Thoracic aorta (tissue), 2 donors: ENCODE measurements around the gene USH1G. TPM values are rescaled to one million over a fixed set of nuclear protein-coding genes. Genes with fewer than 3 reads are reported as not detected.

Source experiments
- ATAC-seq: fragments of 150-250 bp; one replicate; pipeline ENCODE4 v1.8.0; 2017; ENCODE audit warnings: low read depth; ENCODE audit not compliant: insufficient number of reproducible peaks, low FRiP score
- DNase-seq: peaks from one replicate; pipeline ENCODE4 v3.0.0-alpha.2; 2020; ENCODE audit warnings: low spot score
- H3K27ac ChIP-seq, 2 donors: fragments of 200-600 bp; sonication (generic); 1 replicate in 1 of 2; 2 replicates in 1 of 2; pipeline ENCODE4 v1.5.1; 2016; ENCODE audit warnings: mild to moderate bottlenecking in 2 of 2, moderate library complexity in 2 of 2
- H3K27me3 ChIP-seq: fragments of 200-600 bp; sonication (generic); replicated peaks from 2 replicates; pipeline ENCODE4 v1.6.0; 2016; ENCODE audit warnings: mild to moderate bottlenecking; ENCODE audit not compliant: insufficient read depth
- H3K36me3 ChIP-seq: fragments of 200-600 bp; sonication (generic); one replicate; pipeline ENCODE4 v1.5.1; 2016
- H3K4me1 ChIP-seq, 2 donors: fragments of 200-600 bp; sonication (generic); 1 replicate in 1 of 2; 2 replicates in 1 of 2; pipeline versions ENCODE4 v1.5.1 to v1.6.0; 2016; ENCODE audit warnings: low read depth in 2 of 2, mild to moderate bottlenecking in 1 of 2; ENCODE audit not compliant: control insufficient read depth in 1 of 2
- H3K4me3 ChIP-seq: fragments of 200-600 bp; sonication (generic); 2 replicates; pipeline ENCODE4 v1.5.1; 2016; ENCODE audit warnings: mild to moderate bottlenecking
- H3K9me3 ChIP-seq: fragments of 200-600 bp; sonication (generic); 2 replicates; pipeline ENCODE4 v1.5.1; 2016
- total RNA-seq, 2 donors: library from RNA; depleted of rRNA; stranded (reverse); fragments of >200 nt; gene quantifications; one replicate each; pipeline versions ENCODE4 v1.1.0 to v1.2.3, GENCODE V29; 2016
- TF ChIP-seq, protein P1 (sequence below): fragments of 200-600 bp; sonication (generic); IDR thresholded peaks from one replicate; pipeline ENCODE4 v1.5.1; 2019; ENCODE audit warnings: antibody characterized with exemption

Gene USH1G
- total RNA-seq, 2 donors from 2014 or later = not detected

DNA sequence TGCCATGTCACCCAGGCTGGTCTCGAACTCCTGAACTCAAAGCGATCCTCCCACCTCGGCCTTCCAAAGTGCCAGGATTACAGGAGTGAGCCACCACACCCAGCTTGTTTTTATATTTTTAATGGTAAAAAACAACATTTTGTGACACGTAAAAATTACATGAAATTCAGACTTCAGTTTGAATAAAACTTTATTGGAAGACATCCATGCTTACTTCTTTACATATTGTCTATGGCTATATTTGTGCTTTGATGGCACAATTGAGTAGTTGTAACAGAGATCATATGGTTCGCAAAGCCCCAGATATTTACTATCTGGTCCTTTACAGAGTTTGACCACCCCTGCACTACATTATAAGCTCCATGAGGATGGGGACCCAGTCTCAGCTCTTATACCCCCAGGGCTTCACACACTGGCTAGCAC, 48.4 kb downstream of the USH1G start:
- no peak for ATAC-seq
- Histone ChIP-seq H3K36me3 (no peaks in the 10 kb centered on the region), H3K27ac (no peak overlapping the region), H3K9me3 (no peaks in the 10 kb centered on the region), H3K27me3 (no peaks in the 10 kb centered on the region), H3K4me1 (peaks cover 9 to 15% of the 10 kb centered on the region in 2 donors), H3K4me3 (no peak overlapping the region)
- TF ChIP-seq, protein P1, sequence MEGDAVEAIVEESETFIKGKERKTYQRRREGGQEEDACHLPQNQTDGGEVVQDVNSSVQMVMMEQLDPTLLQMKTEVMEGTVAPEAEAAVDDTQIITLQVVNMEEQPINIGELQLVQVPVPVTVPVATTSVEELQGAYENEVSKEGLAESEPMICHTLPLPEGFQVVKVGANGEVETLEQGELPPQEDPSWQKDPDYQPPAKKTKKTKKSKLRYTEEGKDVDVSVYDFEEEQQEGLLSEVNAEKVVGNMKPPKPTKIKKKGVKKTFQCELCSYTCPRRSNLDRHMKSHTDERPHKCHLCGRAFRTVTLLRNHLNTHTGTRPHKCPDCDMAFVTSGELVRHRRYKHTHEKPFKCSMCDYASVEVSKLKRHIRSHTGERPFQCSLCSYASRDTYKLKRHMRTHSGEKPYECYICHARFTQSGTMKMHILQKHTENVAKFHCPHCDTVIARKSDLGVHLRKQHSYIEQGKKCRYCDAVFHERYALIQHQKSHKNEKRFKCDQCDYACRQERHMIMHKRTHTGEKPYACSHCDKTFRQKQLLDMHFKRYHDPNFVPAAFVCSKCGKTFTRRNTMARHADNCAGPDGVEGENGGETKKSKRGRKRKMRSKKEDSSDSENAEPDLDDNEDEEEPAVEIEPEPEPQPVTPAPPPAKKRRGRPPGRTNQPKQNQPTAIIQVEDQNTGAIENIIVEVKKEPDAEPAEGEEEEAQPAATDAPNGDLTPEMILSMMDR = no peak
- DNase-seq = no peak

DNA sequence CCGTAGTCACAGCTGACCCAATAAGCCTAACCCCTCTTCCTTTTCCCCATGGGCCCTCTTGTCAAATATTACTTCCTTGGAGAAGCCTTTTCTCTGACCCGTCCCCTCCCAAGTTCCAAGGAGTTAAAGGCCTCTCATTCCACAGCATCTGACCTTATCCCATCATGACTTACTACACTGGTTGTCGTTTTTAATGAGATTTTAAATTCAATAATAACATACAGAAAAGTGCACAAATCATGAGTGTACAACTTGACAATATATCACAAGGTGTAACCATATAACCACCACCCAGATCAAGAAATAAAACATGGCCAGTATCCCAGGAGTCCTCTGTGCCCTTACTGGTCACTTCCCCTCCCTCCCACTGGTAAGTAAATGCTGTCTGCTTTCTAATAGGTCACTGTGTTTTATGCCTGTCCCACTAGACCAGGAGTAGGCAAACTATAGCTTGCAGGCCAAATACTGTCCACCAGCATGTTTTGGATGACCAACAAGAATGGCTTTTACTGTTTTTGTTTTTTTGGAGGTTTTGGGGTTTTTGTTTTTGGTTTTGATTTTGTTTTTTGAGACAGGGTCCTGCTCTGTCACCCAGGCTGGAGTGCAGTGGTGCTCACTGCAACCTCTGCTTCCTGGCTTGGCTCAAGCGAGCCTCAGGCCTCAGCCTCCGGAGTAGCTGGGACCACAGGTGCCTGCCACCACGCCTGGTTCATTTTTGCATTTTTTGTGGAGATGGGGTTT, 49.0 kb downstream of the USH1G start:
- Histone ChIP-seq H3K4me3 (peak overlapping the region; percentile 90), H3K27me3 (no peaks in the 10 kb centered on the region), H3K36me3 (no peaks in the 10 kb centered on the region), H3K9me3 (no peaks in the 10 kb centered on the region), H3K4me1 (peaks cover 9 to 15% of the 10 kb centered on the region in 2 donors), H3K27ac (peak overlapping the region; percentile 93 to 94)
- TF ChIP-seq, protein P1 = no peak
- ATAC-seq (no peak), DNase-seq (no peak)

DNA sequence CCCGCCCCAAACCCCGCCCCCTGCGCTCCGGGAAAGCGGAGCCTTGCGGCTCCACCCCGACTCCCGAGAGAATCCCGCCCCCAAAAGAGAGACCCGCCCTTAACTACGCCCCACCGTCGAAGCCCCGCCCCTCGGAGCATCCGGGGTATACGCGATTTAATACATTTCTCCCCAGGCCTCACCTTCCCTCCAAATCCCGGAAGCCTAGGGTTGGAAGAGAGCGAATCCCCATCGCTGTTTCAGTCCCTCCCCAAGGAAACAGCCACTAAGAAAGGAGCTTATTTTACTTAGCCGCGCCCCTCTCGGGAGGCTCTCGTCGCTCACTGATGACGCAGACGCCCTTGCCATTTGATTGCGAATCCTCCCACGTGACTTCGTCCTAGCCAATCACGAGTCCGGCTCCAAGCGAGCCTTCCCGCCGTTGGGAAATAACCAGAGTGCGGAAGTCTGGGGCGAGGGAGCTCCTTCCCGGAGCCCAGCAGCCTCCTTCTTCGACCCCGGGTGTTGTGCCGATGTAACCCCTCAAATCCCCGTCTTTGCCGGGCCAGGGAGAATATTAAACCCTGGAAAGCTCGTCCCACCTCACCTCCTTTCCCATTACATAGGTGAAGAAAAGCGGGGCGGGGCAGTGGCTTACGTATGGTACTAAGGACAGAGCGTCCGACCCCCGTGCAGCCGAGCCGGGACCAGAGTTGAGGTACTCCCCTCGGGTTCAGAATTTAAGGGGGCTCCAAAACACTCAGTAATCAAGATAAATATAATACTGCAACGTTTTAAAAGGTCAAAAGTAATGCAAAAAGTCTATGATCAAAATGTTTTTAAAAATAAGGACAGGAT, 49.8 kb downstream of the USH1G start:
- ATAC-seq = peak; percentile 99
- TF ChIP-seq, protein P1 = no peak
- H3K27me3 ChIP-seq = no peaks in the 10 kb centered on the region

DNA sequence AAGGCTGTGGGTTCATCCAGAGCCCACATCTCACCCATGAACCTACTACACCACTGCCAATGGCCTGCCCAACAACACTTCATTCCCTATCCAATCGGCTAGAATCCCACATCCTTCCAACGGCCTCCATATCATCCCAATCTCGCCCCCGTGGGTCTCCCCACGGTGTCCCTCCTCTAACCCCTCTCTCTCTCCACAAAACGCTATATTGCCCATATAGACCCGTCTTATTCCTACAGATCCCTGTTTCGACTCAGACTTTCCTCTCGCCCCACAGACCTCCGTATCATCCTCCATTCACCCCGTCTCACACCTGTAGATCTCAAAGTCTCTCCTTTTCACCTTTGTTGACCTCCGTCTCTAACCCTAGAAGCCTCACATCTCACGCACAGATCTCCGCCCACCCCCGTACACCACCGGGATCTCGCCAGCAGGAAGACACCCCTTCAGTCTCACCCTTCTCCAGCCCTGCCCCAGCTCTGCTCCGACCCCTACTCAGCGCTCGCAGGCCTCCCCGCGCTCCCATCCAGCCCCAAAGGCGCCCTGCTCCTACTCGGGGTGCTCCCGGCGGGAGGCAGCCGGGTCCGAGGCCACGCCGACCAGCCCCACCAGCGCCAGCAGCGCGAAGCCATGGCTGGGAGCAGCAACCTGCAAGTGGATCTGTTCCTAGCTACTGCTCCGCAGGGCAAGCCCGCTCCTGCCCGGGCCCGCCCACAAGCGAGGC, 50.6 kb downstream of the USH1G start, which contains the start of gene FDXR:
Gene FDXR, minus strand, starts transcription at position 682 of the 724 bp plus-strand sequence. Its CDS starts 50 bp downstream, at position 632.
- no peak for ATAC-seq
- no peak for DNase-seq

More for the DNA sequence above, 49.8 kb downstream of the USH1G start:
- Histone ChIP-seq H3K4me1 (peaks cover 9 to 15% of the 10 kb centered on the region in 2 donors), H3K9me3 (no peaks in the 10 kb centered on the region), H3K27ac (peak overlapping the region; percentile 93 to 94), H3K4me3 (peak overlapping the region; percentile 90), H3K36me3 (no peaks in the 10 kb centered on the region)
- peak; percentile 99 for DNase-seq

More for the DNA sequence above, 50.6 kb downstream of the USH1G start, which contains the start of gene FDXR:
- no peaks in the 10 kb centered on the region for H3K36me3 ChIP-seq
- H3K27ac ChIP-seq = peak within 1 kb of the TSS; percentile 93 to 94
- H3K4me1 ChIP-seq = peaks cover 9 to 15% of the 10 kb centered on the region in 2 donors
- no peaks in the 10 kb centered on the region for H3K9me3 ChIP-seq
- TF ChIP-seq, protein P1 = no peak
- H3K4me3 ChIP-seq = peak within 1 kb of the TSS; percentile 90
- H3K27me3 ChIP-seq = no peaks in the 10 kb centered on the region
